Osteoblast (primary cell): ENCODE results near the gene MFSD1. TPM values are rescaled to one million over a fixed set of nuclear protein-coding genes. Genes with fewer than 3 reads are reported as not detected.

Experiments used
- DNase-seq: peaks from one replicate; pipeline ENCODE4 v3.0.0; 2011; ENCODE audit warnings: low spot score, mixed read lengths; ENCODE audit not compliant: insufficient read length; ENCODE audit errors: missing footprints
- H2AFZ ChIP-seq: 2 replicates; pipeline ENCODE4 v1.6.0; 2011; ENCODE audit warnings: mild to moderate bottlenecking, low read length
- H3K27ac ChIP-seq: 2 replicates; pipeline ENCODE4 v1.5.1; 2011; ENCODE audit warnings: mild to moderate bottlenecking, low read depth, low read length, moderate library complexity
- H3K27me3 ChIP-seq: 2 replicates; pipeline ENCODE4 v1.6.0; 2012; ENCODE audit warnings: mild to moderate bottlenecking, control low read depth, inconsistent platforms, low read length, moderate library complexity; ENCODE audit not compliant: insufficient read depth
- H3K36me3 ChIP-seq: 2 replicates; pipeline ENCODE4 v1.5.1; 2011; ENCODE audit warnings: mild to moderate bottlenecking, low read length, control low read depth, moderate library complexity; ENCODE audit not compliant: insufficient read depth
- H3K4me1 ChIP-seq: 2 replicates; pipeline ENCODE4 v1.5.1; 2011; ENCODE audit warnings: mild to moderate bottlenecking, low read length, control low read depth, moderate library complexity; ENCODE audit not compliant: insufficient read depth
- H3K4me2 ChIP-seq: 2 replicates; pipeline ENCODE4 v1.6.0; 2011; ENCODE audit warnings: mild to moderate bottlenecking, low read length; ENCODE audit not compliant: insufficient read depth
- H3K4me3 ChIP-seq: fragments of 200-600 bp; sonication (generic); 3 replicates; pipeline ENCODE4 v1.5.1; 2012; ENCODE audit warnings: mild to moderate bottlenecking, low read length, inconsistent platforms; ENCODE audit not compliant: insufficient read depth
- H3K79me2 ChIP-seq: 2 replicates; pipeline ENCODE4 v1.6.0; 2012; ENCODE audit warnings: mild to moderate bottlenecking, low read length, control low read depth, inconsistent platforms; ENCODE audit not compliant: insufficient read depth
- H3K9me3 ChIP-seq: 2 replicates; pipeline ENCODE4 v1.5.1; 2011; ENCODE audit warnings: low read depth, low read length, control low read depth
- H4K20me1 ChIP-seq: 2 replicates; pipeline ENCODE4 v1.6.0; 2012; ENCODE audit warnings: mild to moderate bottlenecking, low read length, control low read depth; ENCODE audit not compliant: insufficient read depth
- total RNA-seq: library from RNA; depleted of rRNA; stranded (reverse); fragments of >200 nt; gene quantifications from 2 replicates; pipeline ENCODE4 v1.2.3, GENCODE V29; 2012
- TF ChIP-seq, protein P1 (sequence below): IDR thresholded peaks from 2 replicates; pipeline ENCODE4 v1.5.1; 2011; ENCODE audit warnings: mild to moderate bottlenecking, low read depth, low read length, moderate library complexity; ENCODE audit errors: extremely low read depth

MFSD1 gene
- total RNA-seq, 1 donor: 170 TPM

DNA sequence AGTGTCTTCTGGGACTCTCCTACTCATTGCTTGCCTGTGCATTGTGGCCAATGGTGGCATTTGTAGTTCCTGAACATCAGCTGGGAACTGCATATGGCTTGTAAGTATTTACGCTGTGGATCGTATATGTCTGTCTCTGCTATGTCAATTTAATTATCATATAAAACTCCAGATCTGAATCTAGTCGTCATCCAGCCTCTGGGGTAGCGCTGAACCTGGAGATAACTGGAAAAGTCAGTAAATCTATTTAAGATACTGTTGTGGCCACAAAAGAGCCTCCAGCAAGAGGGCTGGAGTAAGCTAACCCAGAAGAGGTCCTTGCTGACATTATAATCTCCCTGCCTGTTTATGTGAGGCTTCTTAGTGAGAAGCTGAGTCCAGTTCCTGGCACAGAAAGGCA, 21.6 kb downstream of the MFSD1 start:
- Histone ChIP-seq H4K20me1 (no peaks in the 10 kb centered on the region), H3K79me2 (no peaks in the 10 kb centered on the region), H3K4me3 (no peak overlapping the region), H3K36me3 (peaks cover 66% of the 10 kb centered on the region), H3K27me3 (no peaks in the 10 kb centered on the region), H3K9me3 (no peaks in the 10 kb centered on the region), H3K4me2 (no peak overlapping the region), H3K4me1 (no peaks in the 10 kb centered on the region), H3K27ac (no peak overlapping the region), H2AFZ (no peak overlapping the region)
- TF ChIP-seq, protein P1, sequence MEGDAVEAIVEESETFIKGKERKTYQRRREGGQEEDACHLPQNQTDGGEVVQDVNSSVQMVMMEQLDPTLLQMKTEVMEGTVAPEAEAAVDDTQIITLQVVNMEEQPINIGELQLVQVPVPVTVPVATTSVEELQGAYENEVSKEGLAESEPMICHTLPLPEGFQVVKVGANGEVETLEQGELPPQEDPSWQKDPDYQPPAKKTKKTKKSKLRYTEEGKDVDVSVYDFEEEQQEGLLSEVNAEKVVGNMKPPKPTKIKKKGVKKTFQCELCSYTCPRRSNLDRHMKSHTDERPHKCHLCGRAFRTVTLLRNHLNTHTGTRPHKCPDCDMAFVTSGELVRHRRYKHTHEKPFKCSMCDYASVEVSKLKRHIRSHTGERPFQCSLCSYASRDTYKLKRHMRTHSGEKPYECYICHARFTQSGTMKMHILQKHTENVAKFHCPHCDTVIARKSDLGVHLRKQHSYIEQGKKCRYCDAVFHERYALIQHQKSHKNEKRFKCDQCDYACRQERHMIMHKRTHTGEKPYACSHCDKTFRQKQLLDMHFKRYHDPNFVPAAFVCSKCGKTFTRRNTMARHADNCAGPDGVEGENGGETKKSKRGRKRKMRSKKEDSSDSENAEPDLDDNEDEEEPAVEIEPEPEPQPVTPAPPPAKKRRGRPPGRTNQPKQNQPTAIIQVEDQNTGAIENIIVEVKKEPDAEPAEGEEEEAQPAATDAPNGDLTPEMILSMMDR: no peak
- no peak for DNase-seq

DNA sequence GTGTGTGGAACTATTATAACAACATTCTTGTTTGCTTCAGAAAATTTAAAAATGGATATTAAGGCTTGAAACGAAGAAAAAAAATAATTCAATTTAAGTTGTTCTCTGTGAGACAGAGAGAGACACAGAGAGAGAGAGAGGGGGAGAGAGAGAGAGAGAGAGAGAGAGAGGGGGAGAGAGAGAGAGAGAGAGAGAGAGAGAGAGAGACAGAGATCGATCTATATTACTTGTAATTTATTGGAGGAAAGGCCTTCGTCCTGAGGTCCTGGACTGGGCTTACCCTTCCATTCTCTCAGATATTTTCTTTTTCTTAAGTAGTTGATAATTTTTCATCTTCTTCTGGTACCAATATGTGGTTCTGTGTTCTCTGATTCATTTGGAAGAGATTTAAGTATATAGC, 25.9 kb downstream of the MFSD1 start:
- no peaks in the 10 kb centered on the region for H3K4me1 ChIP-seq

DNA sequence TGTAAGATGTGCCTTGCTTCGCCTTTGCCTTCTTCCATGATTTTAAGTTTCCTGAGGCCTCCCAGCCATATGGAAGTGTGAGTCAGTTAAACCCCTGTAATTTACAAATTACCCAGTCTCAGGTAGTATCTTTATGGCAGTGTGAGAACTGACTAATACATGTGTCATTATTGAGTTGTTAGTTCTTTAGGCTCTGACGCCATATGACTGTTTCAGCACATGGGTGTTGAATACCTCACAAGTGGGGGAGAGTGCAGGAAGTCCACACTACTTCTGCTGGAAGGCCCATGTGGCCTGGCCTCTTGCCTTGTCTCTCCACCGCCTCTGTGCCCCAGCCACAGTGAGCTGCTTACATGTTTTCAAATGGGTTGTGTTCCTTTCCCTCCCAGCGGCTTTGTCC, 28.5 kb downstream of the MFSD1 start:
- DNase-seq: no peak
- no peaks in the 10 kb centered on the region for H3K79me2 ChIP-seq
- H3K4me1 ChIP-seq: no peaks in the 10 kb centered on the region
- H3K36me3 ChIP-seq: peaks cover 23% of the 10 kb centered on the region
- no peak overlapping the region for H2AFZ ChIP-seq
- no peak overlapping the region for H3K27ac ChIP-seq
- no peak overlapping the region for H3K4me2 ChIP-seq
- H3K9me3 ChIP-seq: no peaks in the 10 kb centered on the region
- TF ChIP-seq, protein P1: no peak
- H3K4me3 ChIP-seq: no peak overlapping the region
- no peaks in the 10 kb centered on the region for H3K27me3 ChIP-seq
- H4K20me1 ChIP-seq: no peaks in the 10 kb centered on the region

More for the DNA sequence above, 25.9 kb downstream of the MFSD1 start:
- Histone ChIP-seq H3K9me3 (no peaks in the 10 kb centered on the region), H3K4me2 (no peak overlapping the region), H3K79me2 (no peaks in the 10 kb centered on the region), H3K27ac (no peak overlapping the region), H3K4me3 (no peak overlapping the region), H2AFZ (no peak overlapping the region), H4K20me1 (no peaks in the 10 kb centered on the region), H3K27me3 (no peaks in the 10 kb centered on the region), H3K36me3 (peaks cover 48% of the 10 kb centered on the region)
- DNase-seq: no peak
- TF ChIP-seq, protein P1: no peak

DNA sequence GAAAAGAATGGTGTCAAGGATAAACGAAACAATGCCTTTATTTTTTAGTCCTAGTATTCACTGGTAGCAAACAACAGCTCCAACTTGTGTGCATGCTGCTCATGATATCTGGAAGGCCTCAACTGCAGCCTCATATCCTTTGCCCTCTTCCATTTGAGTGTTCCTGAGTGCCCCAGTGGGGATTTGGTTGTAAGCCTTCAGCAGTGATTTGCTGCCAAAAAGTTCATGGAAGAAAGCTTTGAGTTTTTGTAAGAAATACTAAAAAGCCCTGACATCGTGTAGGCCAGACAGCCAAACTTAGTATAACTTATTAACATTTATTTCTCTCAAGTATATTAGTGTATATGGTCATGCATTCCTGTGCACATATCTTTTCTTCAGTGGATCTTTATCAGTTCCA, 30.0 kb downstream of the MFSD1 start:
- H4K20me1 ChIP-seq: no peaks in the 10 kb centered on the region
- no peaks in the 10 kb centered on the region for H3K9me3 ChIP-seq
- H3K4me3 ChIP-seq: no peak overlapping the region
- H3K27me3 ChIP-seq: no peaks in the 10 kb centered on the region
- no peaks in the 10 kb centered on the region for H3K4me1 ChIP-seq
- H3K27ac ChIP-seq: no peak overlapping the region
- H2AFZ ChIP-seq: no peak overlapping the region
- no peaks in the 10 kb centered on the region for H3K79me2 ChIP-seq
- DNase-seq: no peak
- TF ChIP-seq, protein P1: no peak
- H3K4me2 ChIP-seq: no peak overlapping the region
- H3K36me3 ChIP-seq: peaks cover 19% of the 10 kb centered on the region
